Body of pancreas (tissue), 4 donors: Measurements from ENCODE around the gene CXCL10.

ENCODE experiments used
- CTCF ChIP-seq, 7 experiments: fragments of 450-650 bp in 4 of 7; fragments of 200-600 bp in 3 of 7; sonication (generic) in 3 of 7; IDR thresholded peaks; one replicate each; pipeline ENCODE4 v1.5.1; 2016 to 2019; ENCODE audit warnings: antibody characterized with exemption in 7 of 7
- POLR2A ChIP-seq, 3 donors: fragments of 450-650 bp; IDR thresholded peaks; one replicate each; pipeline ENCODE4 v1.6.1; 2016; ENCODE audit warnings: antibody characterized with exemption in 3 of 3, mild to moderate bottlenecking in 2 of 3

- TF ChIP-seq CTCF (IDR thresholded peaks at IDR 0.05), result no peak
- no peak for TF ChIP-seq POLR2A (IDR thresholded peaks at IDR 0.05)
These were observed 14.0 kb downstream of the CXCL10 start for GRCh38 chr4:76009311-76009710.
